ENCODE measurements around the gene VRK3. TPM values are rescaled to one million over a fixed set of nuclear protein-coding genes. Genes with fewer than 3 reads are reported as not detected.
"Not testable (repeated sequence)": the region's sequence is repeated elsewhere in the genome, so short reads cannot be mapped to it uniquely, and the experiment has no call there.

Gene VRK3
- 10 to 100 TPM; 75.4 to 86.9 TPM for total RNA-seq

GRCh38 chr19:50025022-50025793 is at the start of gene VRK3:
VRK3 (minus strand) TSS chr19:50025372; CDS start chr19:50016162, 9,210 bp downstream.
- Mint-ChIP-seq H3K27ac (peak within 1 kb of the TSS; percentile 98), H3K4me3 (peak within 1 kb of the TSS; percentile 90)
- POLR2A ChIA-PET: no interaction called here

GRCh38 chr19:50068382-50068781 is 43.2 kb upstream of the VRK3 start:
- H3K9me3 Mint-ChIP-seq; POLR2A ChIA-PET; H3K27me3 Mint-ChIP-seq; DNase-seq; H3K27ac Mint-ChIP-seq; H3K4me1 Mint-ChIP-seq; CTCF ChIA-PET; H3K4me3 Mint-ChIP-seq; H3K36me3 Mint-ChIP-seq (ENCODE audit: low read depth): not testable (repeated sequence)

More at GRCh38 chr19:50025022-50025793, at the start of gene VRK3:
- Mint-ChIP-seq H3K27me3 (no peaks in the 10 kb centered on the region), H3K4me1 (peaks cover 41% of the 10 kb centered on the region), H3K36me3 (ENCODE audit: low read depth) (peaks cover 15% of the 10 kb centered on the region), H3K9me3 (peaks cover 7% of the 10 kb centered on the region)
- CTCF ChIA-PET: interaction anchor here (1.3 to 1.5 kb wide), 2 partner anchors 12 to 16 kb away, joined by 3 read pairs; no protein-coding TSS in a partner anchor
- DNase-seq: peak; percentile 100

- ChIA-PET CTCF (no interaction called here), POLR2A (no interaction called here)
- H3K9me3 Mint-ChIP-seq: peaks cover 2% of the 10 kb centered on the region
- H3K27ac Mint-ChIP-seq: no peak overlapping the region
- H3K4me1 Mint-ChIP-seq: no peaks in the 10 kb centered on the region
- no peaks in the 10 kb centered on the region for H3K27me3 Mint-ChIP-seq
- no peak for DNase-seq
- no peak overlapping the region for H3K4me3 Mint-ChIP-seq
- no peaks in the 10 kb centered on the region for H3K36me3 Mint-ChIP-seq (ENCODE audit: low read depth)
These were observed 42.4 kb upstream of the VRK3 start for GRCh38 chr19:50067575-50067974.

GRCh38 chr19:50065938-50066337 is 40.8 kb upstream of the VRK3 start:
- no peaks in the 10 kb centered on the region for H3K27me3 Mint-ChIP-seq
- no peak overlapping the region for H3K4me3 Mint-ChIP-seq
- no peaks in the 10 kb centered on the region for H3K4me1 Mint-ChIP-seq
- H3K9me3 Mint-ChIP-seq: peaks cover 10% of the 10 kb centered on the region
- DNase-seq: no peak
- POLR2A ChIA-PET: no interaction called here
- CTCF ChIA-PET: no interaction called here
- no peak overlapping the region for H3K27ac Mint-ChIP-seq
- H3K36me3 Mint-ChIP-seq (ENCODE audit: low read depth): no peaks in the 10 kb centered on the region

GRCh38 chr19:50061650-50062049 is 36.5 kb upstream of the VRK3 start:
- CTCF ChIA-PET: no interaction called here
- H3K9me3 Mint-ChIP-seq: peaks cover 29% of the 10 kb centered on the region
- no peaks in the 10 kb centered on the region for H3K4me1 Mint-ChIP-seq
- POLR2A ChIA-PET: no interaction called here
- no peak overlapping the region for H3K27ac Mint-ChIP-seq
- DNase-seq: no peak
- no peaks in the 10 kb centered on the region for H3K27me3 Mint-ChIP-seq
- peaks cover 6% of the 10 kb centered on the region for H3K36me3 Mint-ChIP-seq (ENCODE audit: low read depth)
- H3K4me3 Mint-ChIP-seq: no peak overlapping the region

GRCh38 chr19:50060107-50060506 is 34.9 kb upstream of the VRK3 start:
- H3K4me3 Mint-ChIP-seq: no peak overlapping the region
- no peak for DNase-seq
- ChIA-PET CTCF (no interaction called here), POLR2A (no interaction called here)
- H3K36me3 Mint-ChIP-seq (ENCODE audit: low read depth): peaks cover 6% of the 10 kb centered on the region
- H3K27ac Mint-ChIP-seq: no peak overlapping the region
- no peaks in the 10 kb centered on the region for H3K27me3 Mint-ChIP-seq
- H3K4me1 Mint-ChIP-seq: no peaks in the 10 kb centered on the region
- H3K9me3 Mint-ChIP-seq: peaks cover 32% of the 10 kb centered on the region

- no peak overlapping the region for H3K27ac Mint-ChIP-seq
- ChIA-PET POLR2A (no interaction called here), CTCF (interaction anchor here (0.7 kb wide), 1 partner anchor 13 kb away, joined by 3 read pairs; no protein-coding TSS in a partner anchor)
- no peaks in the 10 kb centered on the region for H3K4me1 Mint-ChIP-seq
- no peak overlapping the region for H3K4me3 Mint-ChIP-seq
- H3K36me3 Mint-ChIP-seq (ENCODE audit: low read depth): peaks cover 6% of the 10 kb centered on the region
- H3K27me3 Mint-ChIP-seq: no peaks in the 10 kb centered on the region
- H3K9me3 Mint-ChIP-seq: peaks cover 32% of the 10 kb centered on the region
- no peak for DNase-seq
These were observed 33.9 kb upstream of the VRK3 start for GRCh38 chr19:50059045-50059444.

GRCh38 chr19:50058425-50058824 is 33.3 kb upstream of the VRK3 start:
- H3K36me3 Mint-ChIP-seq (ENCODE audit: low read depth): peaks cover 6% of the 10 kb centered on the region
- H3K9me3 Mint-ChIP-seq: peaks cover 31% of the 10 kb centered on the region
- H3K27ac Mint-ChIP-seq: no peak overlapping the region
- H3K4me1 Mint-ChIP-seq: no peaks in the 10 kb centered on the region
- ChIA-PET CTCF (interaction anchor here (0.6 to 0.7 kb wide), 2 partner anchors 12 to 564 kb away, joined by 3 read pairs; no protein-coding TSS in a partner anchor), POLR2A (no interaction called here)
- no peak overlapping the region for H3K4me3 Mint-ChIP-seq
- no peaks in the 10 kb centered on the region for H3K27me3 Mint-ChIP-seq
- DNase-seq: no peak

- CTCF ChIA-PET: no interaction called here
These were observed 27.9 kb upstream of the VRK3 start for GRCh38 chr19:50053119-50053518.

GRCh38 chr19:50051964-50052363 is 26.8 kb upstream of the VRK3 start:
- peaks cover 21% of the 10 kb centered on the region for H3K4me1 Mint-ChIP-seq
- H3K4me3 Mint-ChIP-seq: no peak overlapping the region
- H3K27ac Mint-ChIP-seq: no peak overlapping the region

More at GRCh38 chr19:50053119-50053518, 27.9 kb upstream of the VRK3 start:
- Mint-ChIP-seq H3K27me3 (no peaks in the 10 kb centered on the region), H3K4me3 (no peak overlapping the region), H3K9me3 (peaks cover 14% of the 10 kb centered on the region), H3K27ac (no peak overlapping the region), H3K36me3 (ENCODE audit: low read depth) (peaks cover 13% of the 10 kb centered on the region), H3K4me1 (peaks cover 21% of the 10 kb centered on the region)
- POLR2A ChIA-PET: no interaction called here
- DNase-seq: no peak

GRCh38 chr19:50051228-50051895 is 26.2 kb upstream of the VRK3 start:
- Mint-ChIP-seq H3K4me1 (peaks cover 21% of the 10 kb centered on the region), H3K36me3 (ENCODE audit: low read depth) (peaks cover 31% of the 10 kb centered on the region), H3K27ac (peak overlapping the region; percentile 73), H3K4me3 (peak overlapping the region; percentile 70), H3K9me3 (peaks cover 19% of the 10 kb centered on the region)
- H3K27me3 Mint-ChIP-seq, POLR2A ChIA-PET, DNase-seq: not testable (repeated sequence)
- CTCF ChIA-PET: interaction anchor here (1.5 kb wide), 1 partner anchor 20 kb away, joined by 4 read pairs; no protein-coding TSS in a partner anchor

More at GRCh38 chr19:50051964-50052363, 26.8 kb upstream of the VRK3 start:
- ChIA-PET CTCF (interaction anchor here (1.5 kb wide), 1 partner anchor 19 kb away, joined by 4 read pairs; no protein-coding TSS in a partner anchor), POLR2A (no interaction called here)
- no peaks in the 10 kb centered on the region for H3K27me3 Mint-ChIP-seq
- H3K36me3 Mint-ChIP-seq (ENCODE audit: low read depth): peaks cover 25% of the 10 kb centered on the region
- DNase-seq: no peak
- peaks cover 17% of the 10 kb centered on the region for H3K9me3 Mint-ChIP-seq

GRCh38 chr19:50050406-50051227 is 25.4 kb upstream of the VRK3 start:
- peaks cover 24% of the 10 kb centered on the region for H3K9me3 Mint-ChIP-seq
- H3K4me1 Mint-ChIP-seq: peaks cover 21% of the 10 kb centered on the region
- peak overlapping the region; percentile 73 for H3K27ac Mint-ChIP-seq
- H3K4me3 Mint-ChIP-seq: peak overlapping the region; percentile 70
- H3K36me3 Mint-ChIP-seq (ENCODE audit: low read depth): peaks cover 38% of the 10 kb centered on the region
- CTCF ChIA-PET: interaction anchor here (1.5 kb wide), 1 partner anchor 20 kb away, joined by 4 read pairs; no protein-coding TSS in a partner anchor
- DNase-seq: peak; percentile 84
- H3K27me3 Mint-ChIP-seq: no peaks in the 10 kb centered on the region
- POLR2A ChIA-PET: no interaction called here
